Stimulated activated CD4-positive, alpha-beta T cell treated with anti-CD3 and anti-CD28 coated beads, Interleukin-4, amount 100 ng/mL, for 48 hours (primary cell): Measurements from ENCODE around the gene MAPK8IP1.

ENCODE experiments used
- DNase-seq, 2 donors: peaks; one replicate each; pipeline ENCODE4 v3.0.0-alpha.2; 2020; ENCODE audit warnings: low read depth in 2 of 2

The MAPK8IP1 gene

GRCh38 chr11:45909594-45910475 is 24.4 kb downstream of the MAPK8IP1 start:
- no peak for DNase-seq

- no peak for DNase-seq
These were observed 25.2 kb downstream of the MAPK8IP1 start for GRCh38 chr11:45910623-45911022.

- DNase-seq: no peak
These were observed 28.1 kb downstream of the MAPK8IP1 start for GRCh38 chr11:45913514-45913913.

GRCh38 chr11:45913942-45914635 is 28.6 kb downstream of the MAPK8IP1 start:
- DNase-seq: no peak

GRCh38 chr11:45915446-45915845 is 30.0 kb downstream of the MAPK8IP1 start:
- DNase-seq: no peak

GRCh38 chr11:45917286-45917622 is 31.8 kb downstream of the MAPK8IP1 start:
- no peak for DNase-seq

GRCh38 chr11:45917623-45918330 is 32.3 kb downstream of the MAPK8IP1 start, which contains the start of gene PEX16:
Gene PEX16 (minus strand): TSS chr11:45917877. CDS start chr11:45917811, 66 bp downstream.
- peak; percentile 83 to 94 for DNase-seq

GRCh38 chr11:45918331-45918941 is 33.0 kb downstream of the MAPK8IP1 start:
- peak; percentile 54 to 56 for DNase-seq

GRCh38 chr11:45918962-45919675 is 33.7 kb downstream of the MAPK8IP1 start:
- no peak for DNase-seq

- DNase-seq: no peak
These were observed 34.5 kb downstream of the MAPK8IP1 start for GRCh38 chr11:45919806-45920530.

- no peak for DNase-seq
These were observed 35.4 kb downstream of the MAPK8IP1 start for GRCh38 chr11:45920531-45921477.

- no peak for DNase-seq
These were observed 36.3 kb downstream of the MAPK8IP1 start for GRCh38 chr11:45921561-45922424.

- DNase-seq: no peak
These were observed 37.1 kb downstream of the MAPK8IP1 start, which contains the start of gene LARGE2 for GRCh38 chr11:45922425-45923082. Gene LARGE2 (plus strand): TSS chr11:45922656. CDS start chr11:45922883, 227 bp downstream.

- no peak for DNase-seq
These were observed 38.8 kb downstream of the MAPK8IP1 start for GRCh38 chr11:45924036-45924915.

GRCh38 chr11:45924927-45925326 is 39.5 kb downstream of the MAPK8IP1 start:
- DNase-seq: no peak

- DNase-seq: no peak
These were observed 40.1 kb downstream of the MAPK8IP1 start for GRCh38 chr11:45925550-45925949.

- no peak for DNase-seq
These were observed 40.5 kb downstream of the MAPK8IP1 start for GRCh38 chr11:45926001-45926401.
